CD4-positive, alpha-beta T cell (primary cell): ENCODE data around the gene FBXO7. TPM values are rescaled to one million over a fixed set of nuclear protein-coding genes. Genes with fewer than 3 reads are reported as not detected.
A peak's percentile ranks its signal among the peaks of the same experiment; 100 is the strongest.

ENCODE experiments used
- ATAC-seq: fragments of 200-7000 bp; cut with Tn5 transposase; one replicate; pipeline ENCODE4 v1.10.0; 2022; ENCODE audit warnings: mild to moderate bottlenecking; ENCODE audit not compliant: poor library complexity
- CTCF ChIA-PET: fragments of 350-600 bp; sonication (Branson Sonifier 250); formaldehyde crosslinking; loops from one replicate; lab custom pipeline; 2021; ENCODE audit warnings: antibody characterized with exemption, inconsistent platforms; lab: Charles Lee
- POLR2A ChIA-PET: fragments of 350-600 bp; sonication (Branson Sonifier 250); formaldehyde crosslinking; loops from one replicate; lab custom pipeline; 2021; ENCODE audit warnings: antibody characterized with exemption, inconsistent platforms; lab: Charles Lee
- DNase-seq, 14 experiments: peaks; one replicate each; pipeline ENCODE4 v3.0.0-alpha.2; 2013 to 2020; ENCODE audit warnings: mixed read lengths in 2 of 14
- H3K27ac ChIP-seq, 2 donors: one replicate each; pipeline versions ENCODE4 v1.5.1 to v1.7.0; 2013; ENCODE audit warnings: low read length in 2 of 2, low read depth in 1 of 2, mild to moderate bottlenecking in 1 of 2
- H3K27me3 ChIP-seq, 2 experiments: 1 replicate in 1 of 2; 2 replicates in 1 of 2; pipeline versions ENCODE4 v1.6.1 to v1.7.0; 2013; ENCODE audit warnings: low read length in 2 of 2, control low read depth in 1 of 2, mild to moderate bottlenecking in 1 of 2, moderate library complexity in 1 of 2; ENCODE audit not compliant: insufficient read depth in 2 of 2, control insufficient read depth in 1 of 2
- H3K36me3 ChIP-seq: one replicate; pipeline ENCODE4 v1.6.1; 2013; ENCODE audit warnings: low read length, control low read depth; ENCODE audit not compliant: insufficient read depth
- H3K4me1 ChIP-seq: one replicate; pipeline ENCODE4 v1.6.1; 2013; ENCODE audit warnings: low read length, control low read depth; ENCODE audit not compliant: insufficient read depth
- H3K4me3 ChIP-seq: one replicate; pipeline ENCODE4 v1.5.1; 2013; ENCODE audit warnings: mild to moderate bottlenecking, low read length, moderate library complexity
- H3K9me3 ChIP-seq, 2 experiments: 1 replicate in 1 of 2; 2 replicates in 1 of 2; pipeline versions ENCODE4 v1.6.1 to v1.7.0; 2013; ENCODE audit warnings: low read length in 2 of 2, mild to moderate bottlenecking in 2 of 2, control low read depth in 1 of 2, moderate library complexity in 1 of 2; ENCODE audit not compliant: control insufficient read depth in 1 of 2, insufficient read depth in 1 of 2
- H3K27ac Mint-ChIP-seq: one replicate; pipeline ENCODE4 v1.8.0; 2020; ENCODE audit warnings: mixed read lengths
- H3K27me3 Mint-ChIP-seq: one replicate; pipeline ENCODE4 v1.8.0; 2021; ENCODE audit warnings: mixed read lengths
- H3K36me3 Mint-ChIP-seq: one replicate; pipeline ENCODE4 v1.8.0; 2021; ENCODE audit warnings: low read depth, mixed read lengths
- H3K4me1 Mint-ChIP-seq: one replicate; pipeline ENCODE4 v1.8.0; 2021; ENCODE audit warnings: low read depth, mixed read lengths
- H3K4me3 Mint-ChIP-seq: one replicate; pipeline ENCODE4 v1.8.0; 2020; ENCODE audit warnings: mild to moderate bottlenecking, mixed read lengths
- H3K9me3 Mint-ChIP-seq: one replicate; pipeline ENCODE4 v1.8.0; 2020; ENCODE audit warnings: mixed read lengths
- CTCF ChIP-seq: fragments of 200-600 bp; IDR thresholded peaks from one replicate; pipeline ENCODE4 v1.8.0; 2022; ENCODE audit warnings: antibody characterized with exemption, mild to moderate bottlenecking
- intact Hi-C, 2 experiments: fragments of 100-400 bp; cut with DNase I in 1 of 2; cut with micrococcal nuclease in 1 of 2; formaldehyde crosslinking; loops; one replicate each; pipeline versions ENCODE4 v1.15.1 to v1.9.0; 2023 to 2025; cut with DNase I, micrococcal nuclease
- total RNA-seq, 174 experiments: library from RNA in 2 of 174; stranded (reverse) in 2 of 174; gene quantifications; one replicate each; pipeline ENCODE4 v1.2.3 and lab custom pipeline; 2021 to 2026

The FBXO7 gene
- total RNA-seq, 2 experiments from 2014 or later: 161 to 169 TPM

GRCh38 chr22:32518381-32518780 is 43.8 kb downstream of the FBXO7 start:
- Mint-ChIP-seq H3K27me3 (no peaks in the 10 kb centered on the region), H3K4me1 (no peaks in the 10 kb centered on the region), H3K4me3 (no peak overlapping the region), H3K36me3 (no peaks in the 10 kb centered on the region), H3K27ac (no peak overlapping the region), H3K9me3 (peaks cover 2% of the 10 kb centered on the region)
- no peaks in the 10 kb centered on the region for H3K27me3 ChIP-seq
- DNase-seq (no peak), ATAC-seq (no peak)
- no peaks in the 10 kb centered on the region for H3K36me3 ChIP-seq
- ChIA-PET CTCF (interaction anchor here (1.3 kb wide), 1 partner anchor 10 kb away, joined by 3 read pairs; no protein-coding TSS in a partner anchor), POLR2A (no interaction called here)
- H3K27ac ChIP-seq: no peak overlapping the region
- H3K4me3 ChIP-seq: no peak overlapping the region
- H3K9me3 ChIP-seq: peaks cover 0 to 8% of the 10 kb centered on the region in 2 experiments
- no peak for TF ChIP-seq CTCF
- H3K4me1 ChIP-seq: no peaks in the 10 kb centered on the region
- intact Hi-C loops: no loop called here

DNA sequence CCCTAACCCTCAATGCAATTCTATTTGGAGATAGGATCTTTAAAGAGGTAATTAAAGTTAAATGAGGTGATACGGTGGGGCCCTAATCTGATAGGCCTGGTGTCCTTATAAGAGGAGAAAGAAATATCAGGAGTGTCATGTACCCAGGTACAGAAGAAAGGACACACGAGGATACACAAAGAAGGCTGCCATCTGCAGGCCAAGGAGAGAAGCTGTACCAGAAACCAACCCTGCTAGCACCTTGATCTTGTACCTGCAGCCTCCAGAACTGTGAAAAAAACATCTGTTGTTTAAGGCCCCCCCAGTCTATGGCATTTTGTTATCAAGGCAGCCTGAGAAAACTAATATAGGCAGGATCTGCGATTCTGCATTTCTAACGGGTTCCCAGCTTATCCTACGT is 44.2 kb downstream of the FBXO7 start:
- ATAC-seq: no peak
- POLR2A ChIA-PET: no interaction called here
- Histone ChIP-seq H3K27me3 (no peaks in the 10 kb centered on the region), H3K9me3 (peaks cover 0 to 8% of the 10 kb centered on the region in 2 experiments), H3K4me1 (no peaks in the 10 kb centered on the region), H3K27ac (no peak overlapping the region), H3K36me3 (no peaks in the 10 kb centered on the region), H3K4me3 (no peak overlapping the region)
- CTCF ChIA-PET: no interaction called here
- no peaks in the 10 kb centered on the region for H3K36me3 Mint-ChIP-seq
- H3K4me1 Mint-ChIP-seq: no peaks in the 10 kb centered on the region
- DNase-seq: peak in 1 of 14 experiments; percentile 14
- H3K9me3 Mint-ChIP-seq: peaks cover 2% of the 10 kb centered on the region
- no peak overlapping the region for H3K4me3 Mint-ChIP-seq
- intact Hi-C loops: no loop called here
- H3K27me3 Mint-ChIP-seq: no peaks in the 10 kb centered on the region
- TF ChIP-seq CTCF: no peak
- no peak overlapping the region for H3K27ac Mint-ChIP-seq

DNA sequence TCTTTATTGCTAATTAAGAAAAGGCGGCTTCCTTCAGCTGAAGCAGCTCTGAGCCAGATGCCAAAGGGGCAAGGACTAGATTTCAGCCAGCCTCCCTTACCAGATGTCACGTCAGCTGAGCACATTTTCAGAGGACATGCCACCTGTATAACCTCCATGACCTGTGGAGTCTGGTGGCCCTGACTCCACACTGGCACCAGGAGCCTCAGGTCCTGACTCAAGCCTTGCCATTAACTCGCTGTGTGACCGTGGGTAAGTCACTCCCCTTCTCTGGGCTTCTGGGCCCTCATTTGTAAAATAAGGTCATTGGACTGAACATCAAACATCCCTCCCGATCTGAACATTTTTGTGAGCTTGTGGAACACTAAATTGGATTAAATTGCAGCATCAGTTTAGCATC is 46.0 kb downstream of the FBXO7 start:
- no peak for ATAC-seq
- no peaks in the 10 kb centered on the region for H3K27me3 Mint-ChIP-seq
- no peak for TF ChIP-seq CTCF
- CTCF ChIA-PET: no interaction called here
- H3K27me3 ChIP-seq: no peaks in the 10 kb centered on the region
- H3K4me1 Mint-ChIP-seq: no peaks in the 10 kb centered on the region
- DNase-seq: no peak
- H3K9me3 ChIP-seq: peaks cover 0 to 7% of the 10 kb centered on the region in 2 experiments
- no peak overlapping the region for H3K27ac ChIP-seq
- no peak overlapping the region for H3K4me3 ChIP-seq
- no peak overlapping the region for H3K27ac Mint-ChIP-seq
- H3K36me3 Mint-ChIP-seq: no peaks in the 10 kb centered on the region
- intact Hi-C loops: no loop called here
- H3K4me3 Mint-ChIP-seq: no peak overlapping the region
- POLR2A ChIA-PET: no interaction called here
- no peaks in the 10 kb centered on the region for H3K4me1 ChIP-seq
- H3K36me3 ChIP-seq: no peaks in the 10 kb centered on the region
- peaks cover 2% of the 10 kb centered on the region for H3K9me3 Mint-ChIP-seq
